ENCODE measurements around the gene SORCS1. TPM values are rescaled to one million over a fixed set of nuclear protein-coding genes. Genes with fewer than 3 reads are reported as not detected.

Gene SORCS1
- total RNA-seq, 1 donor from 2014 or later, result 11.1 TPM

DNA sequence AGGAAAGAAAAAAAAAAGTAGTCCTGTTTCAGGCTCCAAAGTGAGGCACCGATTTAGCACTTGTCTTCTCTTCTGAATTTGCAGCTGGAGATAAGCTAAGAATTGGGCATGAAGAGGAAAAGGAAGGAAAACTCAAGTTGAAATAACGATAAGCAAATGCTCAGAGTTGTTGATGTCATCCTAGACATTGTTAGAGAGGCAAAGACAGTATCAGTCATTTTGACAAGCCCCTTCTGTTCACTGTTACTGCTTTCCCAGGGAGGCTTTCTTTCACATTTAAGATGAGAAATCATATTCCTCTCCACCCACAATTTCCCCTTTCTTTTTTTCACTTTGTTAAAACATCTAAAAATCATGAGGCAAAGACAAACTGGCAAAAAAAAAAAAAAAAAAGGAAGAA, 41.8 kb downstream of the SORCS1 start:
- Mint-ChIP-seq H3K27me3 (ENCODE audit: insufficient read depth, low read depth) (peaks cover 2% of the 10 kb centered on the region), H3K4me3 (no peak overlapping the region), H3K36me3 (no peaks in the 10 kb centered on the region), H3K4me1 (peaks cover 4% of the 10 kb centered on the region), H3K27ac (no peak overlapping the region), H3K9me3 (no peaks in the 10 kb centered on the region)
- Histone ChIP-seq H3K27me3 (no peaks in the 10 kb centered on the region), H3K9ac (no peak overlapping the region), H3K27ac (no peak overlapping the region), H3K4me1 (peaks cover 7% of the 10 kb centered on the region), H2AFZ (replicated peaks) (no peak overlapping the region), H3F3A (ENCODE audit: low read depth) (no peaks in the 10 kb centered on the region), H3K9me3 (ENCODE audit: low read depth) (no peaks in the 10 kb centered on the region), H3K79me2 (ENCODE audit: low read depth) (no peaks in the 10 kb centered on the region), H3K36me3 (no peaks in the 10 kb centered on the region), H3K4me3 (no peak overlapping the region), H4K20me1 (ENCODE audit: low read depth) (no peaks in the 10 kb centered on the region), H3K4me2 (no peak overlapping the region)
- no peak for TF ChIP-seq EZH2 (IDR thresholded peaks at IDR 0.05)
- TF ChIP-seq CTCF (IDR thresholded peaks at IDR 0.05), result no peak
- no peak for TF ChIP-seq EZH2phosphoT487 (IDR thresholded peaks at IDR 0.05)
- no peak for DNase-seq (ENCODE audit: low spot score)

DNA sequence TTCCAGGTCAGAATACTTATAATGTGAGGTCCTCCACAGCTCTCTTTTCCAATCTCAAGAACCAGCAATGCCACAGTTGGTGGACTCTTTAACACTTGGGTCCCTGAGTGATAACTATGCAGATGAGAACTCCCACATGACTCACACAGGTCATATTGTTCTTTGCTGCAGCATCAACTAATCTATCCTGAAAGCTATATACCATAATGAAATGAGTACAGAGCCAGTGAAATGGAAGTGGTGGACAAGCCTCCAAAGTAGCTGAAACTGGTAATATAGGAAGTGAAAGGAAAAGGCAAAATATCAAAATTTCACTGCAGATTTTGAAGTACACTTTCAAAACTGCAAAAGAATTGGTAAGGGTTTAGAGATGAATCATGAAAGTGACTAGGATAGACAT, 45.6 kb downstream of the SORCS1 start:
- H3K36me3 ChIP-seq, result peaks cover 5% of the 10 kb centered on the region
- H4K20me1 ChIP-seq (ENCODE audit: low read depth), result no peaks in the 10 kb centered on the region
- no peaks in the 10 kb centered on the region for H3F3A ChIP-seq (ENCODE audit: low read depth)
- no peaks in the 10 kb centered on the region for H3K79me2 ChIP-seq (ENCODE audit: low read depth)
- H3K27me3 Mint-ChIP-seq (ENCODE audit: insufficient read depth, low read depth), result no peaks in the 10 kb centered on the region
- H3K4me3 ChIP-seq, result no peak overlapping the region
- H3K4me1 Mint-ChIP-seq, result peaks cover 8% of the 10 kb centered on the region
- H3K36me3 Mint-ChIP-seq, result no peaks in the 10 kb centered on the region
- no peak overlapping the region for H3K4me3 Mint-ChIP-seq
- H3K4me2 ChIP-seq, result no peak overlapping the region
- no peak overlapping the region for H3K9ac ChIP-seq
- no peak for DNase-seq (ENCODE audit: low spot score)
- no peak overlapping the region for H2AFZ ChIP-seq (replicated peaks)
- no peaks in the 10 kb centered on the region for H3K27me3 ChIP-seq
- no peak overlapping the region for H3K27ac ChIP-seq
- no peak overlapping the region for H3K27ac Mint-ChIP-seq
- TF ChIP-seq EZH2 (IDR thresholded peaks at IDR 0.05) (no peak), CTCF (IDR thresholded peaks at IDR 0.05) (no peak), EZH2phosphoT487 (IDR thresholded peaks at IDR 0.05) (no peak)
- H3K4me1 ChIP-seq, result no peaks in the 10 kb centered on the region
- H3K9me3 Mint-ChIP-seq, result peaks cover 16% of the 10 kb centered on the region
- no peaks in the 10 kb centered on the region for H3K9me3 ChIP-seq (ENCODE audit: low read depth)

- Mint-ChIP-seq H3K27me3 (ENCODE audit: insufficient read depth, low read depth) (peaks cover 2% of the 10 kb centered on the region), H3K27ac (no peak overlapping the region), H3K36me3 (no peaks in the 10 kb centered on the region), H3K4me1 (peaks cover 13% of the 10 kb centered on the region), H3K4me3 (no peak overlapping the region), H3K9me3 (peaks cover 6% of the 10 kb centered on the region)
- H2AFZ ChIP-seq (replicated peaks), result peak overlapping the region; percentile 70
- no peak overlapping the region for H3K9ac ChIP-seq
- no peak for DNase-seq (ENCODE audit: low spot score)
- H3K27ac ChIP-seq, result no peak overlapping the region
- no peak overlapping the region for H3K4me3 ChIP-seq
- H3K27me3 ChIP-seq, result no peaks in the 10 kb centered on the region
- H3F3A ChIP-seq (ENCODE audit: low read depth), result no peaks in the 10 kb centered on the region
- no peaks in the 10 kb centered on the region for H3K9me3 ChIP-seq (ENCODE audit: low read depth)
- no peaks in the 10 kb centered on the region for H4K20me1 ChIP-seq (ENCODE audit: low read depth)
- no peaks in the 10 kb centered on the region for H3K36me3 ChIP-seq
- no peaks in the 10 kb centered on the region for H3K79me2 ChIP-seq (ENCODE audit: low read depth)
- no peak for TF ChIP-seq EZH2phosphoT487 (IDR thresholded peaks at IDR 0.05)
- TF ChIP-seq CTCF (IDR thresholded peaks at IDR 0.05), result no peak
- TF ChIP-seq EZH2 (IDR thresholded peaks at IDR 0.05), result no peak
- peaks cover 22% of the 10 kb centered on the region for H3K4me1 ChIP-seq
- H3K4me2 ChIP-seq, result peak overlapping the region; percentile 53
Measured at GRCh38 chr10:107104026-107104652, 60.4 kb downstream of the SORCS1 start.

All from neural progenitor cell (in vitro differentiated cells).